Measurements from ENCODE around the gene GPR32.
A peak's percentile ranks its signal among the peaks of the same experiment; 100 is the strongest.
"Not testable (repeated sequence)": the region's sequence is repeated elsewhere in the genome, so short reads cannot be mapped to it uniquely, and the experiment has no call there.

GPR32 gene

GRCh38 chr19:50799547-50799851, 29.2 kb downstream of the GPR32 start:
- DNase-seq (ENCODE audit: low read depth): no peak
- H3K4me3 ChIP-seq (ENCODE audit: low read length): no peak overlapping the region
- no peak for TF ChIP-seq CTCF (conservative IDR thresholded peaks at IDR 0.05; ENCODE audit: low read length)

- no peak overlapping the region for H3K4me3 ChIP-seq (ENCODE audit: low read length)
- TF ChIP-seq CTCF (conservative IDR thresholded peaks at IDR 0.05; ENCODE audit: low read length): no peak
- DNase-seq (ENCODE audit: low read depth): no peak
Measured at GRCh38 chr19:50801107-50801506, 30.8 kb downstream of the GPR32 start.

- peak overlapping the region; percentile 98 for H3K4me3 ChIP-seq (ENCODE audit: low read length)
- no peak for TF ChIP-seq CTCF (conservative IDR thresholded peaks at IDR 0.05; ENCODE audit: low read length)
- no peak for DNase-seq (ENCODE audit: low read depth)
Measured at GRCh38 chr19:50803633-50804419, 33.6 kb downstream of the GPR32 start.

DNA sequence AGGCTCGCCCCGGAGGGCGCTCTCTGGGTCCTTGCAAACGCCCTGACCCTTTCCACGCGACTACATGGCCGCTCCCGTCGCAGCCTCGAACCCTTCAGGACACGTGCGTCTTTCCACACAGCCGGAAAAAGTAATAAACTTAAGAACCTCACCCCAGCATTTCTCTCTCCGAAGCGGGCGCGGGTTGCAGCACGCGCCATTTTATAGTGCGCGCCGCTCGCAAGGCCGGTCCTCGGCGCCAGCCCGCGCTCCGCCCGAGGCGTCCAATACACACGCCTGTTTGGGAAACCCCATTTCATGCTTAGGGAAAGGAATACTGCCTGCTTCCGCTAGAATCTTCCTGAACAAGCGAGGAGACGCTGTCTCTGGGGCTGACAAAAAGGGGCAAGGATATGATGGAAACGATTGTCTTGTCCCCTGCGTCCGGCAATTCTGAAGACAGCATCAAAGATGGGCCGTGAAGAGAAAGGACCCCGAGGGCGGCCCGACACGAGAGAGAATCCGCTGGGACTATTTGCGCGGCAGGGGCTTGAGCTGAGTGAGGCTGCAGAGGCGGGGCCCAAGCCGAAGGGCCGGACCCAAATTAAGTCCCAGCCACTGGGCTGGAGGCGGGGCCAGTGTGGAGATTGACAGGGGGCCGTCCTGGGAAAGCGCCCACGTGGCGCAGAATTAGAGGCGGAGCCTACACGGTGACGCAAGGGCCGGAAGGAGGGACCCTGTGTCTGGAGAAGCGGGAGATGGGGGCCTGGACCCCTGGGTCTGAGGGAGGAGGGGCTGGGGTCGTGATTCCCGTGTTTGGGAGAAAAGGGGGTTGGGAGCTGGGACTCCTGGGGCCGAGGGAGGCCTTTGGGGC, 34.4 kb downstream of the GPR32 start:
- TF ChIP-seq CTCF (conservative IDR thresholded peaks at IDR 0.05; ENCODE audit: low read length): no peak

GRCh38 chr19:50808856-50809255, 38.6 kb downstream of the GPR32 start:
- TF ChIP-seq CTCF (conservative IDR thresholded peaks at IDR 0.05; ENCODE audit: low read length): no peak
- no peak overlapping the region for H3K4me3 ChIP-seq (ENCODE audit: low read length)
- DNase-seq (ENCODE audit: low read depth): no peak

More for the DNA sequence above, 34.4 kb downstream of the GPR32 start:
- H3K4me3 ChIP-seq (ENCODE audit: low read length): peak overlapping the region; percentile 98
- DNase-seq (ENCODE audit: low read depth): peak; percentile 99

GRCh38 chr19:50811622-50812238, 41.5 kb downstream of the GPR32 start:
- not testable (repeated sequence) for H3K4me3 ChIP-seq (ENCODE audit: low read length); DNase-seq (ENCODE audit: low read depth)

GRCh38 chr19:50812474-50812873, 42.2 kb downstream of the GPR32 start:
- TF ChIP-seq CTCF (conservative IDR thresholded peaks at IDR 0.05; ENCODE audit: low read length): no peak
- no peak for DNase-seq (ENCODE audit: low read depth)
- no peak overlapping the region for H3K4me3 ChIP-seq (ENCODE audit: low read length)
